WTC11 (cell line): ENCODE data around the gene CCDC154. TPM values are rescaled to one million over a fixed set of nuclear protein-coding genes. Genes with fewer than 3 reads are reported as not detected.

Source experiments
- ATAC-seq: fragments of 200-7000 bp; cut with Tn5 transposase; 2 replicates; pipeline ENCODE4 v1.10.0; 2021; ENCODE audit warnings: mild to moderate bottlenecking, moderate library complexity
- CTCF ChIA-PET: fragments of 300-600 bp; sonication (Branson Sonifier 250); formaldehyde crosslinking; loops from one replicate; lab custom pipeline; 2021; ENCODE audit warnings: antibody characterized with exemption; lab: Charles Lee
- POLR2A ChIA-PET: fragments of 350-600 bp; sonication (Branson Sonifier 250); formaldehyde crosslinking; loops from one replicate; lab custom pipeline; 2021; ENCODE audit warnings: antibody characterized with exemption; lab: Charles Lee
- DNase-seq: peaks from one replicate; pipeline ENCODE4 v3.0.0; 2021; ENCODE audit warnings: low spot score
- H3K27ac Mint-ChIP-seq: 2 replicates; pipeline ENCODE4 v1.8.0; 2021; ENCODE audit warnings: mixed read lengths
- H3K27me3 Mint-ChIP-seq: 2 replicates; pipeline ENCODE4 v1.8.0; 2021; ENCODE audit warnings: low read depth, mild to moderate bottlenecking, moderate library complexity, mixed read lengths
- H3K36me3 Mint-ChIP-seq: 2 replicates; pipeline ENCODE4 v1.8.0; 2021; ENCODE audit warnings: mixed read lengths
- H3K4me1 Mint-ChIP-seq: 2 replicates; pipeline ENCODE4 v1.8.0; 2022; ENCODE audit warnings: mixed read lengths
- H3K4me3 Mint-ChIP-seq: 2 replicates; pipeline ENCODE4 v1.8.0; 2021; ENCODE audit warnings: mild to moderate bottlenecking, moderate library complexity, mixed read lengths
- H3K9me3 Mint-ChIP-seq: 2 replicates; pipeline ENCODE4 v1.8.0; 2021; ENCODE audit warnings: mixed read lengths
- ATF1 ChIP-seq: sonication (generic); formaldehyde crosslinking; IDR thresholded peaks from 2 replicates; pipeline ENCODE4 v1.8.1; 2023; ENCODE audit warnings: mild to moderate bottlenecking, moderate library complexity, missing genetic modification reagents
- ELF4 ChIP-seq: sonication (generic); formaldehyde crosslinking; IDR thresholded peaks from 2 replicates; pipeline ENCODE4 v1.8.1; 2022; ENCODE audit warnings: low read depth, mild to moderate bottlenecking, moderate library complexity, missing genetic modification reagents
- FOXP1 ChIP-seq: sonication (generic); formaldehyde crosslinking; IDR thresholded peaks from 2 replicates; pipeline ENCODE4 v1.8.0; 2022; ENCODE audit warnings: missing genetic modification reagents, mild to moderate bottlenecking, moderate library complexity, borderline replicate concordance
- TCF7 ChIP-seq: sonication (generic); formaldehyde crosslinking; IDR thresholded peaks from 2 replicates; pipeline ENCODE4 v1.8.0; 2022; ENCODE audit warnings: mild to moderate bottlenecking, low read depth, missing genetic modification reagents, moderate library complexity
- TP53 ChIP-seq: sonication (generic); formaldehyde crosslinking; IDR thresholded peaks from 2 replicates; pipeline ENCODE4 v1.8.1; 2023; ENCODE audit warnings: mild to moderate bottlenecking, missing genetic modification reagents
- ZNF138 ChIP-seq: sonication (generic); formaldehyde crosslinking; conservative IDR thresholded peaks from 2 replicates; pipeline ENCODE4 v1.8.1; 2022; ENCODE audit warnings: mild to moderate bottlenecking, moderate library complexity, missing genetic modification reagents
- ZNF396 ChIP-seq: fragments of 250-450 bp; sonication (Bioruptor Pico); IDR thresholded peaks from 2 replicates; pipeline ENCODE4 v1.8.0; 2021; ENCODE audit warnings: mild to moderate bottlenecking, moderate library complexity, borderline replicate concordance
- ZNF416 ChIP-seq: fragments of 250-450 bp; sonication (Bioruptor Pico); IDR thresholded peaks from 2 replicates; pipeline ENCODE4 v1.9.0; 2021; ENCODE audit warnings: mild to moderate bottlenecking, inconsistent platforms
- total RNA-seq: library from RNA; stranded (reverse); gene quantifications from 3 replicates; pipeline ENCODE4 v1.2.3, GENCODE V29; 2021
- TF ChIP-seq, protein P1 (sequence below): sonication (generic); formaldehyde crosslinking; IDR thresholded peaks from 2 replicates; pipeline ENCODE4 v1.8.1; 2022; ENCODE audit warnings: missing genetic modification reagents, borderline replicate concordance
- TF ChIP-seq, protein P2 (sequence below): fragments of 250-450 bp; sonication (Bioruptor Pico); IDR thresholded peaks from 2 replicates; pipeline ENCODE4 v1.9.0; 2021; ENCODE audit warnings: mild to moderate bottlenecking, borderline replicate concordance
- TF ChIP-seq, protein P3 (sequence below): sonication (generic); formaldehyde crosslinking; IDR thresholded peaks from 2 replicates; pipeline ENCODE4 v1.8.1; 2022; ENCODE audit warnings: mild to moderate bottlenecking, missing genetic modification reagents, moderate library complexity, borderline replicate concordance
- TF ChIP-seq, protein P4 (sequence below): sonication (generic); formaldehyde crosslinking; IDR thresholded peaks from 2 replicates; pipeline ENCODE4 v1.8.0; 2022; ENCODE audit warnings: mild to moderate bottlenecking, missing genetic modification reagents
- TF ChIP-seq, protein P5 (sequence below): sonication (generic); formaldehyde crosslinking; IDR thresholded peaks from 2 replicates; pipeline ENCODE4 v1.8.0; 2023; ENCODE audit warnings: missing genetic modification reagents, mild to moderate bottlenecking, borderline replicate concordance

The CCDC154 gene
- total RNA-seq, 1 experiment from 2014 or later, result 0.46 TPM

DNA sequence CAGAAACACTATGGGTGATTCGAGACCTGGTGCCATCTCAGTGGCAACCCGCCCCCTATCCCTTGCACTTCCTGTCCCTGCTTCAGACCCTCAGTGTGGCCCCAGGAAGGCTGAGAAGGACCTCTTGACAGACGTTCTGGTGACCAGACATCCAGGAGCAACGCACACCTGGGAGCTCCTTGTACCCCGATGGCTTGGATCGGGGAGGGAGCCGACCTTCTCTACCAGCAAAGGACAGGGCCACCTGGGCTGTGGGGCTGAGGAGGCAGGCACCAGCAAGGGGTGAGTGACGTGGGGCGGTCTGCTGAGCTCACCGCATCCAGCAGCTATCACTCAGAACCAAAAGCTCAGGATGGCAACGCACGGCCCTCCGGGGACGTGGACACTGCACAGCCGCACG lies 57.0 kb downstream of the CCDC154 start (continued):
- TF ChIP-seq, protein P1, sequence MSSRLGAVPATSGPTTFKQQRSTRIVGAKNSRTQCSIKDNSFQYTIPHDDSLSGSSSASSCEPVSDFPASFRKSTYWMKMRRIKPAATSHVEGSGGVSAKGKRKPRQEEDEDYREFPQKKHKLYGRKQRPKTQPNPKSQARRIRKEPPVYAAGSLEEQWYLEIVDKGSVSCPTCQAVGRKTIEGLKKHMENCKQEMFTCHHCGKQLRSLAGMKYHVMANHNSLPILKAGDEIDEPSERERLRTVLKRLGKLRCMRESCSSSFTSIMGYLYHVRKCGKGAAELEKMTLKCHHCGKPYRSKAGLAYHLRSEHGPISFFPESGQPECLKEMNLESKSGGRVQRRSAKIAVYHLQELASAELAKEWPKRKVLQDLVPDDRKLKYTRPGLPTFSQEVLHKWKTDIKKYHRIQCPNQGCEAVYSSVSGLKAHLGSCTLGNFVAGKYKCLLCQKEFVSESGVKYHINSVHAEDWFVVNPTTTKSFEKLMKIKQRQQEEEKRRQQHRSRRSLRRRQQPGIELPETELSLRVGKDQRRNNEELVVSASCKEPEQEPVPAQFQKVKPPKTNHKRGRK (CRISPR knock-in tag), result no peak
- TF ChIP-seq ELF4 (CRISPR knock-in tag) (no peak), ZNF416 (no peak), FOXP1 (CRISPR knock-in tag) (no peak), ZNF396 (CRISPR knock-in tag) (no peak)
- TF ChIP-seq, protein P2, sequence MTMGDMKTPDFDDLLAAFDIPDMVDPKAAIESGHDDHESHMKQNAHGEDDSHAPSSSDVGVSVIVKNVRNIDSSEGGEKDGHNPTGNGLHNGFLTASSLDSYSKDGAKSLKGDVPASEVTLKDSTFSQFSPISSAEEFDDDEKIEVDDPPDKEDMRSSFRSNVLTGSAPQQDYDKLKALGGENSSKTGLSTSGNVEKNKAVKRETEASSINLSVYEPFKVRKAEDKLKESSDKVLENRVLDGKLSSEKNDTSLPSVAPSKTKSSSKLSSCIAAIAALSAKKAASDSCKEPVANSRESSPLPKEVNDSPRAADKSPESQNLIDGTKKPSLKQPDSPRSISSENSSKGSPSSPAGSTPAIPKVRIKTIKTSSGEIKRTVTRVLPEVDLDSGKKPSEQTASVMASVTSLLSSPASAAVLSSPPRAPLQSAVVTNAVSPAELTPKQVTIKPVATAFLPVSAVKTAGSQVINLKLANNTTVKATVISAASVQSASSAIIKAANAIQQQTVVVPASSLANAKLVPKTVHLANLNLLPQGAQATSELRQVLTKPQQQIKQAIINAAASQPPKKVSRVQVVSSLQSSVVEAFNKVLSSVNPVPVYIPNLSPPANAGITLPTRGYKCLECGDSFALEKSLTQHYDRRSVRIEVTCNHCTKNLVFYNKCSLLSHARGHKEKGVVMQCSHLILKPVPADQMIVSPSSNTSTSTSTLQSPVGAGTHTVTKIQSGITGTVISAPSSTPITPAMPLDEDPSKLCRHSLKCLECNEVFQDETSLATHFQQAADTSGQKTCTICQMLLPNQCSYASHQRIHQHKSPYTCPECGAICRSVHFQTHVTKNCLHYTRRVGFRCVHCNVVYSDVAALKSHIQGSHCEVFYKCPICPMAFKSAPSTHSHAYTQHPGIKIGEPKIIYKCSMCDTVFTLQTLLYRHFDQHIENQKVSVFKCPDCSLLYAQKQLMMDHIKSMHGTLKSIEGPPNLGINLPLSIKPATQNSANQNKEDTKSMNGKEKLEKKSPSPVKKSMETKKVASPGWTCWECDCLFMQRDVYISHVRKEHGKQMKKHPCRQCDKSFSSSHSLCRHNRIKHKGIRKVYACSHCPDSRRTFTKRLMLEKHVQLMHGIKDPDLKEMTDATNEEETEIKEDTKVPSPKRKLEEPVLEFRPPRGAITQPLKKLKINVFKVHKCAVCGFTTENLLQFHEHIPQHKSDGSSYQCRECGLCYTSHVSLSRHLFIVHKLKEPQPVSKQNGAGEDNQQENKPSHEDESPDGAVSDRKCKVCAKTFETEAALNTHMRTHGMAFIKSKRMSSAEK (CRISPR knock-in tag), result no peak
- TF ChIP-seq, protein P3, sequence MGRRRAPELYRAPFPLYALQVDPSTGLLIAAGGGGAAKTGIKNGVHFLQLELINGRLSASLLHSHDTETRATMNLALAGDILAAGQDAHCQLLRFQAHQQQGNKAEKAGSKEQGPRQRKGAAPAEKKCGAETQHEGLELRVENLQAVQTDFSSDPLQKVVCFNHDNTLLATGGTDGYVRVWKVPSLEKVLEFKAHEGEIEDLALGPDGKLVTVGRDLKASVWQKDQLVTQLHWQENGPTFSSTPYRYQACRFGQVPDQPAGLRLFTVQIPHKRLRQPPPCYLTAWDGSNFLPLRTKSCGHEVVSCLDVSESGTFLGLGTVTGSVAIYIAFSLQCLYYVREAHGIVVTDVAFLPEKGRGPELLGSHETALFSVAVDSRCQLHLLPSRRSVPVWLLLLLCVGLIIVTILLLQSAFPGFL (CRISPR knock-in tag), result no peak

DNA sequence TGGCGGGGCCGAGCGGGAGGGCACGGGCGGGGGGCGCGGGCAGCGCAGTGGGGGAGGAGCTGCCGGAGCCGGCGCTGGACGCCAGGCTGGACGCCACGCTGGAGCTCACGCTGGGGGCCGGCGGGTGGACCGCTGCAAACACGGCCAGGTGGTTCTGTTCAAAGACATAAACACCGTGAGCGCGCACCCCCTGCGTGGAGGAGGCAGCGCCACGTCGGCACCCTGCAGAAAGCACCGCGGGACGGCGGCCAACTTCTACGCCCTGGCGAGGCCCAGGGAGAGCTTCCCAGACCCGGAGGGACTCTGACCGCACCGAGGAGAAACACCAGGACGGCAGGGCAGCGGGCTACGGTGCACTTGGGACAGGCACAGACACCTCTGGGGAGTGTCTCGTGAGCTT lies 59.1 kb downstream of the CCDC154 start:
- ATAC-seq, result no peak
- no peak for DNase-seq
- H3K4me3 Mint-ChIP-seq, result no peak overlapping the region
- no peaks in the 10 kb centered on the region; the same call in 1 of the 2 replicates for H3K36me3 Mint-ChIP-seq
- TF ChIP-seq TCF7 (no peak), TP53 (no peak), ZNF138 (CRISPR knock-in tag) (no peak), ATF1 (CRISPR knock-in tag) (no peak)
- TF ChIP-seq, protein P4, sequence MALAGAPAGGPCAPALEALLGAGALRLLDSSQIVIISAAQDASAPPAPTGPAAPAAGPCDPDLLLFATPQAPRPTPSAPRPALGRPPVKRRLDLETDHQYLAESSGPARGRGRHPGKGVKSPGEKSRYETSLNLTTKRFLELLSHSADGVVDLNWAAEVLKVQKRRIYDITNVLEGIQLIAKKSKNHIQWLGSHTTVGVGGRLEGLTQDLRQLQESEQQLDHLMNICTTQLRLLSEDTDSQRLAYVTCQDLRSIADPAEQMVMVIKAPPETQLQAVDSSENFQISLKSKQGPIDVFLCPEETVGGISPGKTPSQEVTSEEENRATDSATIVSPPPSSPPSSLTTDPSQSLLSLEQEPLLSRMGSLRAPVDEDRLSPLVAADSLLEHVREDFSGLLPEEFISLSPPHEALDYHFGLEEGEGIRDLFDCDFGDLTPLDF (CRISPR knock-in tag), result no peak
- TF ChIP-seq, protein P5, sequence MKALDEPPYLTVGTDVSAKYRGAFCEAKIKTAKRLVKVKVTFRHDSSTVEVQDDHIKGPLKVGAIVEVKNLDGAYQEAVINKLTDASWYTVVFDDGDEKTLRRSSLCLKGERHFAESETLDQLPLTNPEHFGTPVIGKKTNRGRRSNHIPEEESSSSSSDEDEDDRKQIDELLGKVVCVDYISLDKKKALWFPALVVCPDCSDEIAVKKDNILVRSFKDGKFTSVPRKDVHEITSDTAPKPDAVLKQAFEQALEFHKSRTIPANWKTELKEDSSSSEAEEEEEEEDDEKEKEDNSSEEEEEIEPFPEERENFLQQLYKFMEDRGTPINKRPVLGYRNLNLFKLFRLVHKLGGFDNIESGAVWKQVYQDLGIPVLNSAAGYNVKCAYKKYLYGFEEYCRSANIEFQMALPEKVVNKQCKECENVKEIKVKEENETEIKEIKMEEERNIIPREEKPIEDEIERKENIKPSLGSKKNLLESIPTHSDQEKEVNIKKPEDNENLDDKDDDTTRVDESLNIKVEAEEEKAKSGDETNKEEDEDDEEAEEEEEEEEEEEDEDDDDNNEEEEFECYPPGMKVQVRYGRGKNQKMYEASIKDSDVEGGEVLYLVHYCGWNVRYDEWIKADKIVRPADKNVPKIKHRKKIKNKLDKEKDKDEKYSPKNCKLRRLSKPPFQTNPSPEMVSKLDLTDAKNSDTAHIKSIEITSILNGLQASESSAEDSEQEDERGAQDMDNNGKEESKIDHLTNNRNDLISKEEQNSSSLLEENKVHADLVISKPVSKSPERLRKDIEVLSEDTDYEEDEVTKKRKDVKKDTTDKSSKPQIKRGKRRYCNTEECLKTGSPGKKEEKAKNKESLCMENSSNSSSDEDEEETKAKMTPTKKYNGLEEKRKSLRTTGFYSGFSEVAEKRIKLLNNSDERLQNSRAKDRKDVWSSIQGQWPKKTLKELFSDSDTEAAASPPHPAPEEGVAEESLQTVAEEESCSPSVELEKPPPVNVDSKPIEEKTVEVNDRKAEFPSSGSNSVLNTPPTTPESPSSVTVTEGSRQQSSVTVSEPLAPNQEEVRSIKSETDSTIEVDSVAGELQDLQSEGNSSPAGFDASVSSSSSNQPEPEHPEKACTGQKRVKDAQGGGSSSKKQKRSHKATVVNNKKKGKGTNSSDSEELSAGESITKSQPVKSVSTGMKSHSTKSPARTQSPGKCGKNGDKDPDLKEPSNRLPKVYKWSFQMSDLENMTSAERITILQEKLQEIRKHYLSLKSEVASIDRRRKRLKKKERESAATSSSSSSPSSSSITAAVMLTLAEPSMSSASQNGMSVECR (CRISPR knock-in tag), result no peak
- H3K4me1 Mint-ChIP-seq, result peaks cover under 1% of the 10 kb centered on the region
- H3K27ac Mint-ChIP-seq, result no peak overlapping the region
- ChIA-PET POLR2A (no interaction called here), CTCF (no interaction called here)
- no peaks in the 10 kb centered on the region for H3K9me3 Mint-ChIP-seq
- H3K27me3 Mint-ChIP-seq, result no peaks in the 10 kb centered on the region

Other genes starting within 250 kb of the CCDC154 start
- not detected in 3 replicates for gene TPSG1, start 219.3 kb downstream of the CCDC154 start, total RNA-seq
- 0.18 to 0.44 TPM in 2 of 3 replicates, not detected in the other for gene TPSB2, start 214.4 kb downstream of the CCDC154 start, total RNA-seq
- gene TPSAB1, start 203.9 kb downstream of the CCDC154 start, total RNA-seq, result 0.53 TPM in 1 of 3 replicates, not detected in the others
- 0.31 to 1.5 TPM (median 0.94 TPM) in 3 replicates for gene TPSD1, start 188.5 kb downstream of the CCDC154 start, total RNA-seq
- 211 to 229 TPM (median 222 TPM) in 3 replicates for gene UBE2I, start 134.9 kb downstream of the CCDC154 start, total RNA-seq
- 15.2 to 18.8 TPM (median 16.5 TPM) in 3 replicates for gene BAIAP3, start 110.9 kb downstream of the CCDC154 start, total RNA-seq
- 63.0 to 66.3 TPM (median 66.2 TPM) in 3 replicates for gene TSR3, start 92.7 kb downstream of the CCDC154 start, total RNA-seq
- 31.1 to 39.1 TPM (median 35.9 TPM) in 3 replicates for gene GNPTG, start 92.6 kb downstream of the CCDC154 start, total RNA-seq
- gene UNKL, start 29.9 kb downstream of the CCDC154 start, total RNA-seq, result 42.0 to 53.3 TPM (median 42.3 TPM) in 3 replicates
- 16.2 to 17.0 TPM (median 16.9 TPM) in 3 replicates for gene UQCC4, start 23.8 kb downstream of the CCDC154 start, total RNA-seq
- gene PERCC1, start 13.5 kb downstream of the CCDC154 start, total RNA-seq, result not detected in 3 replicates
- gene CLCN7, start 30.5 kb upstream of the CCDC154 start, total RNA-seq, result 80.6 to 94.1 TPM (median 90.0 TPM) in 3 replicates
- gene PTX4, start 44.4 kb upstream of the CCDC154 start, total RNA-seq, result 0.16 to 0.26 TPM (median 0.18 TPM) in 3 replicates
- 67.8 to 86.7 TPM (median 71.6 TPM) in 3 replicates for gene TELO2, start 48.8 kb upstream of the CCDC154 start, total RNA-seq
- gene TMEM204, start 89.1 kb upstream of the CCDC154 start, total RNA-seq, result 0.18 to 0.35 TPM (median 0.30 TPM) in 3 replicates
- gene IFT140, start 167.5 kb upstream of the CCDC154 start, total RNA-seq, result 27.0 to 31.0 TPM (median 28.9 TPM) in 3 replicates
- gene CRAMP1, start 167.8 kb upstream of the CCDC154 start, total RNA-seq, result 24.0 to 27.4 TPM (median 25.9 TPM) in 3 replicates
- gene JPT2, start 233.7 kb upstream of the CCDC154 start, total RNA-seq, result 150 to 169 TPM (median 157 TPM) in 3 replicates